PC-3 (cell line): ENCODE data around the gene IFITM5. TPM values are rescaled to one million over a fixed set of nuclear protein-coding genes. Genes with fewer than 3 reads are reported as not detected.
A peak's percentile ranks its signal among the peaks of the same experiment; 100 is the strongest.

Source experiments
- ATAC-seq: fragments of 200-7000 bp; cut with Tn5 transposase; 2 replicates; pipeline ENCODE4 v1.9.1; 2020; ENCODE audit warnings: mild to moderate bottlenecking, moderate library complexity
- BruUV-seq: library from RNA; stranded (reverse); fragments of 400-500 nt; replicated peaks from 2 replicates; lab custom pipeline; 2021; lab: Mats Ljungman, UMichigan
- CTCF ChIA-PET: fragments of 300-600 bp; sonication (Branson Sonifier 250); formaldehyde crosslinking; loops from one replicate; lab custom pipeline; 2022; ENCODE audit warnings: antibody characterized with exemption; lab: Charles Lee
- POLR2A ChIA-PET: fragments of 300-600 bp; sonication (Branson Sonifier 250); formaldehyde crosslinking; loops from one replicate; lab custom pipeline; 2022; ENCODE audit warnings: antibody characterized with exemption; ENCODE audit not compliant: unreplicated experiment; lab: Charles Lee
- DNase-seq: peaks from one replicate; pipeline ENCODE4 v3.0.0-alpha.2; 2015
- H2AFZ ChIP-seq: fragments of 300-600 bp; sonication (generic); 2 replicates; pipeline ENCODE4 v1.6.0; 2016; ENCODE audit warnings: antibody characterized with exemption, low read length
- H3F3A ChIP-seq: fragments of 300-600 bp; sonication (generic); one replicate; pipeline ENCODE4 v1.6.0; 2017; ENCODE audit warnings: antibody characterized with exemption, low read length, control low read depth, mild to moderate bottlenecking; ENCODE audit not compliant: unreplicated experiment
- H3K27ac ChIP-seq: fragments of 300-600 bp; sonication (generic); 2 replicates; pipeline ENCODE4 v1.5.1; 2016; ENCODE audit warnings: mild to moderate bottlenecking, low read length
- H3K27me3 ChIP-seq: fragments of 300-600 bp; sonication (generic); 2 replicates; pipeline ENCODE4 v1.6.1; 2016; ENCODE audit warnings: low read length, mixed read lengths
- H3K36me3 ChIP-seq: fragments of 300-600 bp; sonication (generic); 2 replicates; pipeline ENCODE4 v1.6.1; 2016; ENCODE audit warnings: low read depth, mixed run types, low read length, mixed read lengths
- H3K4me1 ChIP-seq: fragments of 300-600 bp; sonication (generic); 2 replicates; pipeline ENCODE4 v1.5.1; 2016; ENCODE audit warnings: low read length; ENCODE audit not compliant: insufficient read depth
- H3K4me2 ChIP-seq: fragments of 300-600 bp; sonication (generic); 2 replicates; pipeline ENCODE4 v1.6.0; 2016; ENCODE audit warnings: low read length
- H3K4me3 ChIP-seq: fragments of 300-600 bp; sonication (generic); 2 replicates; pipeline ENCODE4 v1.5.1; 2016; ENCODE audit warnings: mild to moderate bottlenecking, low read length, mixed read lengths
- H3K79me2 ChIP-seq: fragments of 300-600 bp; sonication (generic); 2 replicates; pipeline ENCODE4 v1.6.1; 2017; ENCODE audit warnings: low read length, mixed read lengths
- H3K9ac ChIP-seq: fragments of 300-600 bp; sonication (generic); 2 replicates; pipeline ENCODE4 v1.6.0; 2016; ENCODE audit warnings: mild to moderate bottlenecking, low read length
- H3K9me2 ChIP-seq: fragments of 300-600 bp; sonication (generic); replicated peaks from 2 replicates; pipeline ENCODE4 v1.6.1; 2016; ENCODE audit warnings: mixed run types, low read length, mixed read lengths
- H3K9me3 ChIP-seq: fragments of 300-600 bp; sonication (generic); 2 replicates; pipeline ENCODE4 v1.6.1; 2016; ENCODE audit warnings: low read length, mixed read lengths
- H4K20me1 ChIP-seq: fragments of 300-600 bp; sonication (generic); 2 replicates; pipeline ENCODE4 v1.6.1; 2016; ENCODE audit warnings: low read length, mixed read lengths
- EZH2 ChIP-seq: fragments of 300-600 bp; sonication (generic); IDR thresholded peaks from one replicate; pipeline ENCODE4 v1.6.1; 2017; ENCODE audit warnings: antibody characterized with exemption, mild to moderate bottlenecking, low read length; ENCODE audit not compliant: unreplicated experiment
- EZH2phosphoT487 ChIP-seq: fragments of 300-600 bp; sonication (generic); IDR thresholded peaks from 2 replicates; pipeline ENCODE4 v1.6.1; 2018; ENCODE audit warnings: mild to moderate bottlenecking, antibody characterized with exemption, low read length, borderline replicate concordance
- intact Hi-C: fragments of 100-400 bp; cut with micrococcal nuclease; formaldehyde crosslinking; loops from 2 replicates; pipeline ENCODE4 v1.9.0; 2023
- total RNA-seq: library from RNA; depleted of rRNA; stranded (reverse); fragments of >200 nt; gene quantifications from 2 replicates; pipeline ENCODE4 v1.2.3, GENCODE V29; 2014
- TF ChIP-seq, protein P1 (sequence below): fragments of 300-600 bp; sonication (generic); conservative IDR thresholded peaks from 2 replicates; pipeline ENCODE4 v1.5.1; 2017; ENCODE audit warnings: antibody characterized with exemption, low read depth, mild to moderate bottlenecking, low read length

Gene IFITM5
- total RNA-seq, 1 experiment from 2014 or later = not detected

DNA sequence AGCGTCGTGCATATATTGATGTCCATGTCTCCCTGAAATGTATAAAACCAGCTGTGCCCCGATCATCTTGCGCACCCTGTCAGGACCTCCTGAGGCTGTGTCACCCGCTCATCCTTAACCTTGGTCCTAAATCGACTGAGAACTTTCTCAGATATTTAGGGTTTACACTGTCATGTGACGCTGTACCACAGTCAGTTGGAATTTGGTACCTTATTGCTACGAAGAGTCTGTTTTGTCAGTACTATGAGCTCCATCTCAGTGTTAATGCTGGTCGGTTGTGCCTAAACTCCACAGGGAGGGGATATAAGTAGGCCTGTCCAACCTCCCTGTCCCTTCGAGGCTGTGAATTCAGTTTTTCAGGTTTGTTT is 6.5 kb upstream of the IFITM5 start:
- no peak overlapping the region for H3K4me3 ChIP-seq
- no peaks in the 10 kb centered on the region for H3K9me3 ChIP-seq
- no peaks in the 10 kb centered on the region for H3F3A ChIP-seq
- H3K79me2 ChIP-seq = peaks cover 12% of the 10 kb centered on the region
- no peaks in the 10 kb centered on the region for H3K9me2 ChIP-seq
- TF ChIP-seq, protein P1, sequence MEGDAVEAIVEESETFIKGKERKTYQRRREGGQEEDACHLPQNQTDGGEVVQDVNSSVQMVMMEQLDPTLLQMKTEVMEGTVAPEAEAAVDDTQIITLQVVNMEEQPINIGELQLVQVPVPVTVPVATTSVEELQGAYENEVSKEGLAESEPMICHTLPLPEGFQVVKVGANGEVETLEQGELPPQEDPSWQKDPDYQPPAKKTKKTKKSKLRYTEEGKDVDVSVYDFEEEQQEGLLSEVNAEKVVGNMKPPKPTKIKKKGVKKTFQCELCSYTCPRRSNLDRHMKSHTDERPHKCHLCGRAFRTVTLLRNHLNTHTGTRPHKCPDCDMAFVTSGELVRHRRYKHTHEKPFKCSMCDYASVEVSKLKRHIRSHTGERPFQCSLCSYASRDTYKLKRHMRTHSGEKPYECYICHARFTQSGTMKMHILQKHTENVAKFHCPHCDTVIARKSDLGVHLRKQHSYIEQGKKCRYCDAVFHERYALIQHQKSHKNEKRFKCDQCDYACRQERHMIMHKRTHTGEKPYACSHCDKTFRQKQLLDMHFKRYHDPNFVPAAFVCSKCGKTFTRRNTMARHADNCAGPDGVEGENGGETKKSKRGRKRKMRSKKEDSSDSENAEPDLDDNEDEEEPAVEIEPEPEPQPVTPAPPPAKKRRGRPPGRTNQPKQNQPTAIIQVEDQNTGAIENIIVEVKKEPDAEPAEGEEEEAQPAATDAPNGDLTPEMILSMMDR = no peak
- TF ChIP-seq EZH2 (no peak), EZH2phosphoT487 (no peak)
- H3K4me2 ChIP-seq = no peak overlapping the region
- H3K36me3 ChIP-seq = no peaks in the 10 kb centered on the region
- intact Hi-C loops = loop anchor here (5.0 to 10.0 kb wide), 2 partner anchors 51 to 139 kb away; partner anchors contain the start of gene ANO9
- ChIA-PET POLR2A (no interaction called here), CTCF (interaction anchor here (1.7 kb wide), 1 partner anchor 50 kb away, joined by 3 read pairs; no protein-coding TSS in a partner anchor)
- H4K20me1 ChIP-seq = no peaks in the 10 kb centered on the region
- no peak overlapping the region for H3K27ac ChIP-seq
- no TSS peak for BruUV-seq
- no peak overlapping the region for H2AFZ ChIP-seq
- H3K9ac ChIP-seq = no peak overlapping the region
- DNase-seq = no peak
- ATAC-seq = no peak
- H3K4me1 ChIP-seq = peaks cover 12% of the 10 kb centered on the region
- no peaks in the 10 kb centered on the region for H3K27me3 ChIP-seq

DNA sequence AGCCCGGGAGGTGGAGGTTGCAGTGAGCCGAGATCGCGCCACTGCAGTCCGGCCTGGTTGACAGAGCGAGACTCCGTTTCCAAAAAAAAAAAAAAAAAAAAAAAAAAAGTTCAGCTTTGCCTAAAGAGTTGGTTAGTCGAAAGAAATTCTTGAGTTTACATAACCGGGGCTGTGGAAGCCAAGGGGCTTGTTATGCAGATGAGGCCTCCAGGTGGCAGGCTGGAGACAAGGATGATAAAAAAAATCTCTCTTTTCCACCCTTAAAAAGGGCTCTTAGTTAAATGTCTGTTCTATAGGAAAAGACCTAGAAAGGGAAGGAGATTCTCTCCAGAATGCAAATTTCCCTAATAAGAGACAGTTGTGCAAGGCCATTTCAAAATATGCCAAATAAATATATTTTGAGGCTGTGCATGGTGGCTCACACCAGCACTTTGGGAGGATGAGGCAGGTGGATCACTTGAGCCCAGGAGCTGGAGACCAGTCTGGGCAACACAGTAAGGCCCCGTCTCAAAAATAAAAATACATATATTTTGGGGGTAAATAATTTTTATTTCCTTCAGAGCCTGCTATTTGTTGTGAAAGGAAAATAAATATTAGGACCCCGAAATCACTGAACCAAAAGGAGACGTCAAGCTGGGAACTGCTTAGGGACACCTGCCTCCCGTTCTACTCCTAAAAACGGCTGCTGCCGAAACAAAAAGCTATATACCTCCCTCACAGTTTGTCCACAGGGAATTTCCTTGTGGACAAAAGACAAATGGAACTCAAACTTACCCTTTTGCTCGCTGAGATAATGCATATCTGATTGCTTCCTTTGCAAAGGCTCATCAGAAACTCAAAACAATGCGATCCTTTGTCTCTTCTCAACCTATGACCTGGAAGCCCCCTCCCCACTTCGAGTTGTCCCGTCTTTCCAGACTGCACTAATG is 5.9 kb upstream of the IFITM5 start:
- POLR2A ChIA-PET = no interaction called here
- peak; percentile 13; the same call in 1 of the 2 replicates for ATAC-seq

More for the DNA sequence above, 5.9 kb upstream of the IFITM5 start:
- Histone ChIP-seq H3K9me2 (no peaks in the 10 kb centered on the region), H4K20me1 (no peaks in the 10 kb centered on the region), H3K4me1 (peaks cover 12% of the 10 kb centered on the region), H3K9ac (no peak overlapping the region), H3K27me3 (no peaks in the 10 kb centered on the region), H3K27ac (no peak overlapping the region), H3F3A (no peaks in the 10 kb centered on the region), H2AFZ (no peak overlapping the region), H3K36me3 (no peaks in the 10 kb centered on the region), H3K9me3 (no peaks in the 10 kb centered on the region), H3K79me2 (peaks cover 12% of the 10 kb centered on the region), H3K4me2 (no peak overlapping the region), H3K4me3 (no peak overlapping the region)
- peak; percentile 66 for DNase-seq
- intact Hi-C loops = loop anchor here (5.0 to 10.0 kb wide), 2 partner anchors 52 to 140 kb away; partner anchors contain the start of gene ANO9
- TF ChIP-seq, protein P1 = peak; percentile 61
- TF ChIP-seq EZH2phosphoT487 = no peak
- CTCF ChIA-PET = interaction anchor here (1.7 kb wide), 1 partner anchor 50 kb away, joined by 3 read pairs; no protein-coding TSS in a partner anchor
- no TSS peak for BruUV-seq
